ENCODE results near the gene PIF1.
A peak's percentile ranks its signal among the peaks of the same experiment; 100 is the strongest.

Gene PIF1

GRCh38 chr15:64825431-64826294, at the start of gene PIF1:
Gene PIF1, minus strand, starts transcription at chr15:64825647. Its CDS starts 1,312 bp downstream, at chr15:64824335.
- peak; percentile 96 for DNase-seq (ENCODE audit: low spot score)
- peak; percentile 88 for FAIRE-seq

GRCh38 chr15:64870353-64870752, 44.9 kb upstream of the PIF1 start:
- FAIRE-seq (no peak), DNase-seq (ENCODE audit: low spot score) (no peak)

GRCh38 chr15:64869501-64869900, 44.1 kb upstream of the PIF1 start:
- DNase-seq (ENCODE audit: low spot score) (no peak), FAIRE-seq (no peak)

DNA sequence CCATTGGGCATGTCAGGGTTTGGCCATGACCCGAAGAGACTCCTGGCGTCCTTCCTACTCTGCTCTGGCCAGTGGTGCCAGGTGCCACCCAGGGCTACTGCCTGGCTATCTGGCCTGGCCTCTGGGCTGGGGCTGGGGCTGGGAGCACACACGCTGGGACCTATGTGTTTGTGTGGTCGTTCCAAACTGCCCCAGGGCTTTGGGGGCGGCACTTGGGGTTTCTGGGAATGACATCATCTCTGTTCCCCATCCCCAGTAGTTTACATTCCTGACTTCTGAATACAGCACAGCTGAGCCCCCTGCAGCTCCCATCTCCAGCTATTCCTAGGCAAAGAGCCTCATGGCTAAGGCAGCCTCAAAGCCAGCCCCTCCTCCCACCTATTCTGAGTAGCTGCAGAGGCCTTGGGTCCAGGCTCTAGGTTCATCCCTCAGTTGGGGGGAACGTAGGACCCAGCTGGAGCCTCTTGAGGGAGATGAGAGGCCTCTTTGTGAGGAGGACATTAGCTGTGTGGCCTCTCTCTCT, 40.6 kb upstream of the PIF1 start:
- no peak for FAIRE-seq

GRCh38 chr15:64865126-64865997, 39.9 kb upstream of the PIF1 start:
- DNase-seq (ENCODE audit: low spot score): no peak

More for the DNA sequence above, 40.6 kb upstream of the PIF1 start:
- no peak for DNase-seq (ENCODE audit: low spot score)

DNA sequence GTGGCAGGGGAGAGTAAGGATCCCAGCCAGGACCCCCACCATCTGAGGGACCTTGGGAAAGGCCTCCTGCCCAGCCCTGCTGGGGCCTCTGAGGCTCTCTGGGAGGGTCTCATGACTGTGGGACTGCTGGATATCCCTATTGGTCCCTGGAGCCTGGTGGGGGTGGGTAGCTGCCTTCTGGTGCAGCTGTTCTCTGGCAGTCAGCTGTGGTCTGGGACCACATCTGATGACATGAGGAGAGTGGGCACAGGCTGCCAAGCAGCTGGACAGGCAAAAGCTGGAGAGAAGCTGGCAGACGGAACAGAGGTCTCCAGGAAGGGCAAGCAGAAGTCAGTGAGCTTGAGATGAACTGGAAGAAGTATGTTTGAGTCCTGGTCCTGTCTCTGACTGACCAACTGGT, 38.6 kb upstream of the PIF1 start:
- DNase-seq (ENCODE audit: low spot score): no peak
- FAIRE-seq: no peak

More at GRCh38 chr15:64865126-64865997, 39.9 kb upstream of the PIF1 start:
- FAIRE-seq: no peak

DNA sequence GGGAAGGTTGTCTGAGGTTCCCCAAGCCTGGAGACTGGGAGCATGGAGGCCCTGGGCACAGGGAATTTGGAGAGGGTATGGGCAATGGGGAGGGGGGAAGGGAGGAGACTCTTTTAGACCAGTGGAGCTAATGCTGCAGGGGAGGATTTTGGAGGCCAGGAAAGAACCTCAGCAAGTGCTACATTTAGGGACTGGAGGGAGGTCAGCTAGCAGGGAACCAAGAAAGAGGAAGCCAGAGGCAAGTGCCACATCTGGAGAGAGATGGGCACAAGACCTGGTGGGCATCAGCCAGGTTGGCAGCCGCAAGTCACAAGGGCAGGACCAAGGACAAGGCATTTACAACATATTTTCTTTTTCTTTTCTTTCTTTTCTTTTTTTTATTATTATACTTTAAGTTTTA, 37.0 kb upstream of the PIF1 start:
- FAIRE-seq (no peak), DNase-seq (ENCODE audit: low spot score) (no peak)

- FAIRE-seq: no peak
Measured at GRCh38 chr15:64861960-64862359, 36.5 kb upstream of the PIF1 start.

DNA sequence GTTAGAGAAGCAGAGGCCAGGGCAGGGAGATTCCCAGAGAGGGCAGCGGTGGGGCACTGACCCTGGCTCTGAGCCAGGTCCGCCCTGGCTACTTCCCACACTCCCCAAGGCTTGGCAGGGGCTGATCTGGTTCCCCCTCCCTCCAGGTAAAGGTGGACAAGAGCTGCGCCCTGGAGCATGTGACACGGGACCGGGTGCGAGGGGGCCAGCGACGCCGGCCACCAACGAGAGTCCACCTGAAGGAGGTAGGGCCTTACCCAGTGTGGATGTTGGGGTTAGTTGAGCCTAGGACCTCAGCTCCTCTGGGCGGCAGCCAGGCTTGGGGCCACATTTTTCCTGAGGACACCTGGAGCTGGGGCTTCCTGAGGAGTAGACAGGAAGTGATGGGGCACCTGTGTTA, 35.9 kb upstream of the PIF1 start:
- FAIRE-seq: no peak

More at GRCh38 chr15:64861960-64862359, 36.5 kb upstream of the PIF1 start:
- DNase-seq (ENCODE audit: low spot score): no peak

DNA sequence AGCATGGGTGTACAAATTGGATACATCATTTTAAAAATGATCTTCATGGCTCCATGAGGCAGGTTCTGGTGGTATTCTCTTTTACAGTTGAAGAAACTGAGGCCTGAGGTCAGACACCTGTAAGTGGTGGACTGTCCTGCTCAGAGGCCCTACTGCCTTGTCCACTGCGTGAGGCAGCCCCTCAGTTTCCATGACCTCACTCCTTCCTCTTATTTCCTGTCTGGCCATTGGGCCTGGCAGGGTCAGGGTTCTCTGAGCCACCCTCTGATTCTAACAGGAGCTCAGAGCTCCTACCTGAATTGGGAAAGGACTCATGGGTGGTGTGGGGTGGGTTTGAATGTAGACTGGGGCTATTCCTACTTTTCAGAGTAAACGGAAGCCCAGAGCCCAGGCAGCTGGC, 33.8 kb upstream of the PIF1 start:
- FAIRE-seq (no peak), DNase-seq (ENCODE audit: low spot score) (no peak)

More for the DNA sequence above, 35.9 kb upstream of the PIF1 start:
- DNase-seq (ENCODE audit: low spot score): no peak

- no peak for DNase-seq (ENCODE audit: low spot score)
- no peak for FAIRE-seq
Measured at GRCh38 chr15:64858021-64858575, 32.7 kb upstream of the PIF1 start.

DNA sequence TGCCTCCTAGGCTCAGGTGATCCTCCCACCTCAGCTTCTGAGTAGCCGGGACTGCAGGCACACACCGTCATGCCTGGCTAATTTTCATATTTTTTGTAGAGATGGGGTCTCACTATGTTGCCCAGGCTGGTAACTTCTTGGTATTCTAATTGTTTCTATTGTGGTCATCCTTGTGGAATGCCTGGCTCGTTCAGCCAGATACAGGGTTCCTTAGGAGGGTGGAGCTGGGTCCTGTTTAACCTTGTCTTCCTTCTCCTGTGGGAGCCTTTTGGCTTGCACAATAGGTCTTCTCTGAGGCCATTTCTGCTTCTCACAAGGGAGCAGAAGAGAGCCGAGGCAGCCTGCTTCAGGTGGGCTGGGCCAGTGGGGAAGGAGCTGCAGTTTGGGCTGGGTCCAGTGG, 32.0 kb upstream of the PIF1 start:
- FAIRE-seq (no peak), DNase-seq (ENCODE audit: low spot score) (peak; percentile 17)

GRCh38 chr15:64856429-64857145, 31.1 kb upstream of the PIF1 start:
- FAIRE-seq: no peak
- DNase-seq (ENCODE audit: low spot score): no peak

- no peak for FAIRE-seq
- DNase-seq (ENCODE audit: low spot score): no peak
Measured at GRCh38 chr15:64855205-64855975, 29.9 kb upstream of the PIF1 start.

- FAIRE-seq (no peak), DNase-seq (ENCODE audit: low spot score) (no peak)
Measured at GRCh38 chr15:64854526-64854925, 29.1 kb upstream of the PIF1 start.

DNA sequence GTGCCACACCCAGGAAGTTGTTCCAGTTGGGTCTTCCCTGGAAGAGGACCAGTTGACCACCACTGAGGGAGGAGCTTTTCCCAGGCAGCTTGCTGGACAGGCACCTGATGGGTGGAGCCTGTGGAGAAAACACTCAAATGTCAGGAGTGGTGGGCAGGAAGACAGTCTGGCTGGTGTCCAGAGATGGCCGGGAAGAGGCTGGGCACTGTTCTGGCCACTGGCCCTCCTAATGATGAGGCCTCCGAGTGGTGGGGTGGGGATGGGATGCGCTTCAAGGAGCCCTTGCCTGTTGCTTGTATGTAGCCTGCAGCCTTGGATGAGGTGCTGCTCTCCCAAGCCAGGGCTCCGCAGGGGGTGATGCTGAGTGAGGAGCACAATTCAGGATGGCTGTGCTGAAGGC, 28.6 kb upstream of the PIF1 start:
- FAIRE-seq (no peak), DNase-seq (ENCODE audit: low spot score) (no peak)

- FAIRE-seq (no peak), DNase-seq (ENCODE audit: low spot score) (no peak)
Measured at GRCh38 chr15:64851503-64851840, 26.0 kb upstream of the PIF1 start.

DNA sequence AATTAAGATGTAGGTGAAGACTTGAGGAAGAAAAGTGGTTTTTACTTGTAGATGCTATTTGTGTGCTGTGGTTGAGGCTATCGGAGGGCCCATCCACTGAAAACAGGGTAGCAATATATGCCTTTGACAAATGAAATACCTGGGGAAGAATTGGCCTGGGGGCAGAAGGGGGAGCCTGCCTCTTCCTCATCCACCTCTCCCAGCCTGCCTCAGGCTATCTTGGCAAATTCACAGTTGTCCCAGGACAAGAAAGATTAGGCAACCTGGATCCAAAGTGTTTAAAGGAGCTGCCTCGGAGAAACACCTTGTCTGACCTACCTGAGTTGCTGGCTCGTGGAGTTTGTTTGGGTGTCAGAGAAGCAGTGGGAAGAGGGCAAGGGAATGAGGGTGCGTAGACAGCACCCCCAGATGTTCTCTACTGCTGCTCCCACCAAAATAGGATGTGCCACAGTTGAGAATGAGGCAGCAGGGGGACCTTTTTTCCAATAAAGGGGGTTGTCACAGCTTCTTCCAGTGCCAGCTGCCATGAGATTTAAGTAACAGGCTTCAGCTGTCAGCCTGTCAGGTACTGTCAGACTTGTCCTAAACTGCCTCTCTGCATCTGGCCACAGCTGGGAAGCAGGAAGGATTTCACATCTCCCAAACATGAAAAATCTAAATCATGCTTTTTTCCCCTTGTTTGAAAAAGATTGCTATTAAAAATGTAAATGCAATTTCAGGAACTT, 25.5 kb upstream of the PIF1 start:
- no peak for DNase-seq (ENCODE audit: low spot score)
- no peak for FAIRE-seq

DNA sequence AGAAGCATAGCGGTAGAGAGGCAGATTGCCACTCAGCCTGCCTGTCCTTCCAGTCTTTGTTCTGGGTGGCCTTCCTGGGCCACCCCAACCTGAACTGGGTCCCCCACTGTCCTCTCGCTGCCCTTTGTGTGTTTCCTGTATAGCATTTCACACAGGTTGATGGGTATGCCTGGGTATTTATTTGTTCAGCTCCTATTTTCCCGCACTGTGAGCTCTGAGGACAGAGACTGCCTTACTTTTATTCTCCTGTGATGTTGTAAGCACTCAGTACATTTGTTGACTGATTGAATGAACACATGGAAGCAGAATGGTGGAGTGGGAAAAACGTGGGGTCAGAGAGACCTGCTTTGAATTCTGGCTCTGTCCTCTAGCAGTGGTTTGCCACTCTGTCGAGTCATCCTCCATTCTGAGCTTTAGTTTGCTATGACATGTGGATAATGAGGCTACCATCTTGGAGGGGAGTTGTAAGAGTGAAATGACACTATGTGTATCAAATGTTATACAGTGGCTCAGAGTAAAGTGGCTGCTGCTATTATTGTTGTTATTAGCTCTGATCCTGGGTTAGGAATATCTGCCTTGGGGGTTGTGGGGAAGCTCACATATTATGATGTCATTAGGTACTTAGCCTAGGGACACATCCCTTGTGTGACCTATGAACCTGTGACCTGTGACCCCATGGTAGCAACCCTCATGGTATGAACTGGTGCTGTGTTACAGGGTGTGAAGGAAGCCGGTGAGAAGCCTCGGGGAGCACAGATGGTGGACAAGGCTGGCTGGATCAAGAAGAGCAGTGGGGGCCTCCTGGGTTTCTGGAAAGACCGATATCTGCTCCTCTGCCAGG, 22.6 kb upstream of the PIF1 start:
- DNase-seq (ENCODE audit: low spot score): no peak
- FAIRE-seq: no peak

Data from RCC 7860 (cell line).